HK-2 (cell line): Measurements from ENCODE around the gene ITGA1.
"Not testable (repeated sequence)": the region's sequence is repeated elsewhere in the genome, so short reads cannot be mapped to it uniquely, and the experiment has no call there.

ENCODE experiments used
- DNase-seq: peaks from one replicate; pipeline ENCODE4 v3.0.0-alpha.2; 2018; ENCODE audit not compliant: unreplicated experiment

ITGA1 gene

GRCh38 chr5:52829664-52830063 is 41.9 kb downstream of the ITGA1 start:
- no peak for DNase-seq

- no peak for DNase-seq
Observed at GRCh38 chr5:52830650-52831049, 42.9 kb downstream of the ITGA1 start.

GRCh38 chr5:52831786-52832511 is 44.2 kb downstream of the ITGA1 start:
- no peak for DNase-seq

GRCh38 chr5:52834320-52834719 is 46.6 kb downstream of the ITGA1 start:
- no peak for DNase-seq

- peak; percentile 40 for DNase-seq
Observed at GRCh38 chr5:52837068-52837467, 49.4 kb downstream of the ITGA1 start.

- DNase-seq, result no peak
Observed at GRCh38 chr5:52837591-52838001, 49.9 kb downstream of the ITGA1 start.

- peak; percentile 25 for DNase-seq
Observed at GRCh38 chr5:52838326-52839015, 50.8 kb downstream of the ITGA1 start.

GRCh38 chr5:52839285-52839684 is 51.6 kb downstream of the ITGA1 start:
- DNase-seq, result no peak

- no peak for DNase-seq
Observed at GRCh38 chr5:52840277-52841050, 52.7 kb downstream of the ITGA1 start.

- no peak for DNase-seq
Observed at GRCh38 chr5:52841114-52841513, 53.4 kb downstream of the ITGA1 start.

GRCh38 chr5:52842111-52842510 is 54.4 kb downstream of the ITGA1 start:
- DNase-seq, result no peak

- no peak for DNase-seq
Observed at GRCh38 chr5:52844885-52845284, 57.2 kb downstream of the ITGA1 start.

- no peak for DNase-seq
Observed at GRCh38 chr5:52846182-52846842, 58.6 kb downstream of the ITGA1 start.

- DNase-seq, result not testable (repeated sequence)
Observed at GRCh38 chr5:52848688-52849087, 61.0 kb downstream of the ITGA1 start.

GRCh38 chr5:52849544-52849943 is 61.8 kb downstream of the ITGA1 start:
- no peak for DNase-seq

GRCh38 chr5:52853650-52854049 is 65.9 kb downstream of the ITGA1 start:
- DNase-seq, result no peak

- DNase-seq, result no peak
Observed at GRCh38 chr5:52854301-52854700, 66.6 kb downstream of the ITGA1 start.

- no peak for DNase-seq
Observed at GRCh38 chr5:52854949-52855348, 67.2 kb downstream of the ITGA1 start.

- no peak for DNase-seq
Observed at GRCh38 chr5:52856564-52856963, 68.8 kb downstream of the ITGA1 start.

GRCh38 chr5:52859628-52860027 is 71.9 kb downstream of the ITGA1 start:
- no peak for DNase-seq

GRCh38 chr5:52861368-52861767 is 73.7 kb downstream of the ITGA1 start:
- no peak for DNase-seq

GRCh38 chr5:52863715-52864290 is 76.1 kb downstream of the ITGA1 start:
- no peak for DNase-seq
